HG03039 (cell line): ENCODE measurements around the gene HTRA2.
"Not testable (repeated sequence)": the region's sequence is repeated elsewhere in the genome, so short reads cannot be mapped to it uniquely, and the experiment has no call there.

Experiments used
- ATAC-seq: cut with Tn5 transposase; IDR thresholded peaks from one replicate; pipeline ENCODE4 v1.9.1; 2021; ENCODE audit warnings: mild to moderate bottlenecking, moderate library complexity; ENCODE audit not compliant: unreplicated experiment

HTRA2 gene

GRCh38 chr2:74529357-74530238, at the start of gene HTRA2, which contains the start of gene AUP1:
TSS of gene HTRA2 (plus strand) at chr2:74529933. CDS start at chr2:74530007, 74 bp downstream.
TSS of gene AUP1 (minus strand) at chr2:74529706. CDS start at chr2:74529629, 77 bp downstream.
- peak; percentile 73 for ATAC-seq

GRCh38 chr2:74481431-74481830, 48.3 kb upstream of the HTRA2 start:
- ATAC-seq = no peak

- peak; percentile 31 for ATAC-seq
These were observed 47.6 kb upstream of the HTRA2 start for GRCh38 chr2:74481961-74482800.

- ATAC-seq = peak; percentile 78
These were observed 46.7 kb upstream of the HTRA2 start, which contains the start of the genes CCDC142 and TTC31 for GRCh38 chr2:74482801-74483674. TSS of gene CCDC142 (minus strand) at chr2:74482998. CDS start at chr2:74482837, 161 bp downstream. TSS of gene TTC31 (plus strand) at chr2:74483081. CDS start at chr2:74483096, 15 bp downstream.

GRCh38 chr2:74483675-74484164, 46.0 kb upstream of the HTRA2 start:
- not testable (repeated sequence) for ATAC-seq

GRCh38 chr2:74486141-74486540, 43.6 kb upstream of the HTRA2 start:
- ATAC-seq = no peak

GRCh38 chr2:74488643-74489481, 40.9 kb upstream of the HTRA2 start:
- no peak for ATAC-seq

- no peak for ATAC-seq
These were observed 39.8 kb upstream of the HTRA2 start for GRCh38 chr2:74489906-74490305.

GRCh38 chr2:74491648-74492544, 37.8 kb upstream of the HTRA2 start:
- ATAC-seq = no peak

- no peak for ATAC-seq
These were observed 36.2 kb upstream of the HTRA2 start for GRCh38 chr2:74493546-74493945.

GRCh38 chr2:74495440-74495839, 34.3 kb upstream of the HTRA2 start:
- ATAC-seq = no peak

- ATAC-seq = no peak
These were observed 32.5 kb upstream of the HTRA2 start for GRCh38 chr2:74496997-74497776.

GRCh38 chr2:74497777-74498499, 31.8 kb upstream of the HTRA2 start:
- no peak for ATAC-seq

GRCh38 chr2:74498500-74499266, 31.1 kb upstream of the HTRA2 start:
- ATAC-seq = no peak

- ATAC-seq = no peak
These were observed 30.3 kb upstream of the HTRA2 start, which contains the start of gene LBX2 for GRCh38 chr2:74499267-74499939. TSS of gene LBX2 (minus strand) at chr2:74499603. CDS start at chr2:74499537, 66 bp downstream.
